Tibial artery (tissue), 4 donors: Measurements from ENCODE around the gene ANKRD11.

Experiments used
- DNase-seq, 2 donors: peaks; one replicate each; pipeline ENCODE4 v3.0.0-alpha.2; 2019
- H3K27ac ChIP-seq, 2 donors: fragments of 200-600 bp; sonication (generic) in 1 of 2; 1 replicate in 1 of 2; 2 replicates in 1 of 2; pipeline ENCODE4 v1.5.1; 2018 to 2019; ENCODE audit warnings: mild to moderate bottlenecking in 1 of 2
- H3K27me3 ChIP-seq, 2 donors: fragments of 200-600 bp; sonication (generic) in 1 of 2; one replicate each; pipeline versions ENCODE4 v1.5.1 to v1.6.0; 2016 to 2019
- H3K36me3 ChIP-seq, 3 donors: fragments of 200-600 bp; sonication (generic) in 2 of 3; one replicate each; pipeline ENCODE4 v1.5.1; 2016 to 2019; ENCODE audit warnings: mild to moderate bottlenecking in 2 of 3
- H3K4me1 ChIP-seq, 4 donors: fragments of 200-600 bp; sonication (generic) in 2 of 4; 1 replicate in 3 of 4; 2 replicates in 1 of 4; pipeline ENCODE4 v1.5.1; 2016 to 2019
- H3K4me3 ChIP-seq, 2 donors: fragments of 200-600 bp; sonication (generic) in 1 of 2; 1 replicate in 1 of 2; 2 replicates in 1 of 2; pipeline ENCODE4 v1.5.1; 2018 to 2019; ENCODE audit warnings: mild to moderate bottlenecking in 2 of 2
- H3K9me3 ChIP-seq, 3 donors: fragments of 200-600 bp; sonication (generic) in 1 of 3; one replicate each; pipeline ENCODE4 v1.5.1; 2016 to 2019
- intact Hi-C: fragments of 100-400 bp; cut with DNase I; formaldehyde crosslinking; loops from one replicate; pipeline ENCODE4 v1.15.0; 2023; ENCODE audit warnings: low total_unique reads
- TF ChIP-seq, protein P1 (sequence below), 2 experiments: fragments of 200-600 bp in 1 of 2; fragments of 450-650 bp in 1 of 2; IDR thresholded peaks; one replicate each; pipeline ENCODE4 v1.5.1; 2017 to 2019; ENCODE audit warnings: antibody characterized with exemption in 2 of 2, mild to moderate bottlenecking in 1 of 2, moderate library complexity in 1 of 2

ANKRD11 gene

GRCh38 chr16:89378947-89379771 lies 111.2 kb downstream of the ANKRD11 start:
- intact Hi-C loops, result no loop called here
- H3K36me3 ChIP-seq, result no peaks in the 10 kb centered on the region
- peaks cover 0 to 56% (median 25%) of the 10 kb centered on the region in 4 donors for H3K4me1 ChIP-seq
- TF ChIP-seq, protein P1, sequence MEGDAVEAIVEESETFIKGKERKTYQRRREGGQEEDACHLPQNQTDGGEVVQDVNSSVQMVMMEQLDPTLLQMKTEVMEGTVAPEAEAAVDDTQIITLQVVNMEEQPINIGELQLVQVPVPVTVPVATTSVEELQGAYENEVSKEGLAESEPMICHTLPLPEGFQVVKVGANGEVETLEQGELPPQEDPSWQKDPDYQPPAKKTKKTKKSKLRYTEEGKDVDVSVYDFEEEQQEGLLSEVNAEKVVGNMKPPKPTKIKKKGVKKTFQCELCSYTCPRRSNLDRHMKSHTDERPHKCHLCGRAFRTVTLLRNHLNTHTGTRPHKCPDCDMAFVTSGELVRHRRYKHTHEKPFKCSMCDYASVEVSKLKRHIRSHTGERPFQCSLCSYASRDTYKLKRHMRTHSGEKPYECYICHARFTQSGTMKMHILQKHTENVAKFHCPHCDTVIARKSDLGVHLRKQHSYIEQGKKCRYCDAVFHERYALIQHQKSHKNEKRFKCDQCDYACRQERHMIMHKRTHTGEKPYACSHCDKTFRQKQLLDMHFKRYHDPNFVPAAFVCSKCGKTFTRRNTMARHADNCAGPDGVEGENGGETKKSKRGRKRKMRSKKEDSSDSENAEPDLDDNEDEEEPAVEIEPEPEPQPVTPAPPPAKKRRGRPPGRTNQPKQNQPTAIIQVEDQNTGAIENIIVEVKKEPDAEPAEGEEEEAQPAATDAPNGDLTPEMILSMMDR (IDR thresholded peaks at IDR 0.05), result no peak
- peak in 1 of 2 donors; percentile 42 for DNase-seq
- no peaks in the 10 kb centered on the region for H3K27me3 ChIP-seq
- no peak overlapping the region for H3K4me3 ChIP-seq
- H3K27ac ChIP-seq, result no peak overlapping the region
- peaks cover 0 to 5% (median 5%) of the 10 kb centered on the region in 3 donors for H3K9me3 ChIP-seq

- no peak overlapping the region for H3K4me3 ChIP-seq
- H3K36me3 ChIP-seq, result no peaks in the 10 kb centered on the region
- no peaks in the 10 kb centered on the region for H3K27me3 ChIP-seq
- TF ChIP-seq, protein P1 (IDR thresholded peaks at IDR 0.05), result no peak
- H3K4me1 ChIP-seq, result peaks cover 0 to 55% (median 27%) of the 10 kb centered on the region in 4 donors
- no peak for DNase-seq
- intact Hi-C loops, result no loop called here
- H3K9me3 ChIP-seq, result peaks cover 0 to 5% (median 5%) of the 10 kb centered on the region in 3 donors
- no peak overlapping the region for H3K27ac ChIP-seq
Observed at GRCh38 chr16:89377453-89377848, 112.9 kb downstream of the ANKRD11 start.

GRCh38 chr16:89376812-89377452 lies 113.4 kb downstream of the ANKRD11 start:
- Histone ChIP-seq H3K9me3 (peaks cover 0 to 5% (median 5%) of the 10 kb centered on the region in 3 donors), H3K4me1 (peaks cover 0 to 54% (median 27%) of the 10 kb centered on the region in 4 donors), H3K36me3 (peaks cover 0 to 3% (median 0%) of the 10 kb centered on the region in 3 donors), H3K27me3 (no peaks in the 10 kb centered on the region), H3K27ac (no peak overlapping the region), H3K4me3 (no peak overlapping the region)
- DNase-seq, result no peak
- TF ChIP-seq, protein P1 (IDR thresholded peaks at IDR 0.05), result no peak
- intact Hi-C loops, result no loop called here

DNA sequence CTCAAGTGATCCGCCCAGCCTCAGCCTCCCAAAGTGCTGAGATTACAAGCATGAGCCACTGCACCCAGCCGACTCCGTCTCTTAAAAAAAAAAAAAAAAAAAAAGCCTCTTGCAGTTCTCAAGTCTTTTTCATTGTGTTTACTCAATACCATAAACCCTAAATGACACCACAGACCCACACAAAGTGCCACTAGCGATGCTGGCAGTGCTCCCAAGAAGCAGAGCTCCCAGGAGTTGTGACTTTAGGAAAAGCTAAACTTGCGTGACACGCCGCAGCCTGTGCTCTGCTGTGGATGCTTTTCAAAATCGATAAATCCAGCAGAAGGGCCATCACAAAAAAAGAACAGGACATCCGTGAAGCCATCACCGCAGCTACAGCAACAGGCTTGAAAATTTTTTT lies 114.7 kb downstream of the ANKRD11 start:
- Histone ChIP-seq H3K36me3 (peaks cover 0 to 8% (median 0%) of the 10 kb centered on the region in 3 donors), H3K27me3 (no peaks in the 10 kb centered on the region), H3K27ac (no peak overlapping the region), H3K4me3 (no peak overlapping the region), H3K9me3 (peaks cover 0 to 5% (median 5%) of the 10 kb centered on the region in 3 donors), H3K4me1 (peaks cover 0 to 51% (median 26%) of the 10 kb centered on the region in 4 donors)
- TF ChIP-seq, protein P1 (IDR thresholded peaks at IDR 0.05), result no peak
- no peak for DNase-seq
- intact Hi-C loops, result no loop called here

- Histone ChIP-seq H3K4me3 (no peak overlapping the region), H3K4me1 (peaks cover 0 to 51% (median 29%) of the 10 kb centered on the region in 4 donors)
- intact Hi-C loops, result no loop called here
Observed at GRCh38 chr16:89375021-89375420, 115.3 kb downstream of the ANKRD11 start.

More at GRCh38 chr16:89375021-89375420, 115.3 kb downstream of the ANKRD11 start:
- TF ChIP-seq, protein P1 (IDR thresholded peaks at IDR 0.05), result no peak
- Histone ChIP-seq H3K9me3 (peaks cover 0 to 5% (median 5%) of the 10 kb centered on the region in 3 donors), H3K27me3 (no peaks in the 10 kb centered on the region), H3K27ac (no peak overlapping the region), H3K36me3 (peaks cover 0 to 8% (median 0%) of the 10 kb centered on the region in 3 donors)
- no peak for DNase-seq
